ENCODE results near the gene KRTAP5-10. TPM values are rescaled to one million over a fixed set of nuclear protein-coding genes. Genes with fewer than 3 reads are reported as not detected.
"Not testable (repeated sequence)": the region's sequence is repeated elsewhere in the genome, so short reads cannot be mapped to it uniquely, and the experiment has no call there.

KRTAP5-10 gene
- total and polyA plus RNA-seq, 5 experiments from 2014 or later, result not detected

- H3K27me3 Mint-ChIP-seq, result peaks cover 34 to 60% (median 35%) of the 10 kb centered on the region in 5 donors
- H3K9me3 Mint-ChIP-seq, ATAC-seq, POLR2A ChIA-PET, H3K36me3 Mint-ChIP-seq, H3K4me1 Mint-ChIP-seq, H3K27ac Mint-ChIP-seq, DNase-seq, H3K4me3 Mint-ChIP-seq: not testable (repeated sequence)
These were observed 1.6 kb downstream of the KRTAP5-10 start for GRCh38 chr11:71566626-71567599.

GRCh38 chr11:71567633-71568032 is 2.3 kb downstream of the KRTAP5-10 start:
- ATAC-seq, H3K4me1 Mint-ChIP-seq, H3K4me3 Mint-ChIP-seq, POLR2A ChIA-PET, H3K27ac Mint-ChIP-seq, H3K36me3 Mint-ChIP-seq, DNase-seq, H3K9me3 Mint-ChIP-seq: not testable (repeated sequence)
- H3K27me3 Mint-ChIP-seq, result peaks cover 34 to 57% (median 35%) of the 10 kb centered on the region in 5 donors

- no peak for DNase-seq
- peaks cover 24 to 45% (median 27%) of the 10 kb centered on the region in 5 donors for H3K27me3 Mint-ChIP-seq
- H3K27ac Mint-ChIP-seq, result no peak overlapping the region
- peaks cover 0 to under 1% (median 0%) of the 10 kb centered on the region in 4 donors for H3K4me1 Mint-ChIP-seq
- H3K4me3 Mint-ChIP-seq, result no peak overlapping the region
- H3K36me3 Mint-ChIP-seq, result no peaks in the 10 kb centered on the region
- POLR2A ChIA-PET, result no interaction called here
- H3K9me3 Mint-ChIP-seq, result no peaks in the 10 kb centered on the region
- ATAC-seq, result no peak
These were observed 3.5 kb downstream of the KRTAP5-10 start for GRCh38 chr11:71568704-71569349.

GRCh38 chr11:71571101-71571850 is 5.9 kb downstream of the KRTAP5-10 start:
- H3K4me3 Mint-ChIP-seq, H3K9me3 Mint-ChIP-seq, H3K4me1 Mint-ChIP-seq, POLR2A ChIA-PET, ATAC-seq, H3K27ac Mint-ChIP-seq, H3K36me3 Mint-ChIP-seq, DNase-seq: not testable (repeated sequence)
- H3K27me3 Mint-ChIP-seq, result peaks cover 13 to 26% (median 15%) of the 10 kb centered on the region in 5 donors

- H3K27ac Mint-ChIP-seq, result no peak overlapping the region
- no peak overlapping the region for H3K4me3 Mint-ChIP-seq
- POLR2A ChIA-PET, result no interaction called here
- H3K36me3 Mint-ChIP-seq, result no peaks in the 10 kb centered on the region
- peaks cover 6 to 13% (median 8%) of the 10 kb centered on the region in 5 donors for H3K27me3 Mint-ChIP-seq
- no peaks in the 10 kb centered on the region for H3K4me1 Mint-ChIP-seq
- ATAC-seq, result no peak
- no peak for DNase-seq
- H3K9me3 Mint-ChIP-seq, result no peaks in the 10 kb centered on the region
These were observed 7.4 kb downstream of the KRTAP5-10 start for GRCh38 chr11:71572811-71573210.

GRCh38 chr11:71574418-71574817 is 9.1 kb downstream of the KRTAP5-10 start:
- Mint-ChIP-seq H3K27me3 (peaks cover 6 to 15% (median 9%) of the 10 kb centered on the region in 5 donors), H3K27ac (no peak overlapping the region), H3K4me3 (no peak overlapping the region), H3K4me1 (no peaks in the 10 kb centered on the region), H3K36me3 (no peaks in the 10 kb centered on the region), H3K9me3 (no peaks in the 10 kb centered on the region)
- DNase-seq (no peak), ATAC-seq (no peak)
- POLR2A ChIA-PET, result no interaction called here

GRCh38 chr11:71575723-71576424 is 10.5 kb downstream of the KRTAP5-10 start:
- peaks cover under 1 to 20% (median 7%) of the 10 kb centered on the region in 5 donors for H3K27me3 Mint-ChIP-seq
- no peaks in the 10 kb centered on the region for H3K9me3 Mint-ChIP-seq
- no peak for ATAC-seq
- DNase-seq, result no peak
- peaks cover 0 to 3% (median 2%) of the 10 kb centered on the region in 4 donors for H3K4me1 Mint-ChIP-seq
- POLR2A ChIA-PET, result no interaction called here
- no peak overlapping the region for H3K4me3 Mint-ChIP-seq
- no peaks in the 10 kb centered on the region for H3K36me3 Mint-ChIP-seq
- H3K27ac Mint-ChIP-seq, result peak overlapping the region in 1 of 10 donors; percentile 17

- ATAC-seq, H3K27ac Mint-ChIP-seq, H3K4me1 Mint-ChIP-seq, H3K36me3 Mint-ChIP-seq, POLR2A ChIA-PET, H3K4me3 Mint-ChIP-seq, H3K9me3 Mint-ChIP-seq, DNase-seq: not testable (repeated sequence)
- peaks cover 9 to 22% (median 13%) of the 10 kb centered on the region in 5 donors for H3K27me3 Mint-ChIP-seq
These were observed 11.5 kb downstream of the KRTAP5-10 start for GRCh38 chr11:71576688-71577465.

- ATAC-seq (no peak), DNase-seq (no peak)
- POLR2A ChIA-PET, result no interaction called here
- Mint-ChIP-seq H3K4me1 (peaks cover 0 to 3% (median 3%) of the 10 kb centered on the region in 4 donors), H3K27ac (no peak overlapping the region), H3K27me3 (peaks cover 8 to 25% (median 13%) of the 10 kb centered on the region in 5 donors), H3K36me3 (no peaks in the 10 kb centered on the region), H3K9me3 (no peaks in the 10 kb centered on the region), H3K4me3 (no peak overlapping the region)
These were observed 12.2 kb downstream of the KRTAP5-10 start for GRCh38 chr11:71577469-71578004.

- H3K9me3 Mint-ChIP-seq, H3K4me1 Mint-ChIP-seq, ATAC-seq, H3K36me3 Mint-ChIP-seq, POLR2A ChIA-PET, DNase-seq, H3K27ac Mint-ChIP-seq, H3K4me3 Mint-ChIP-seq: not testable (repeated sequence)
- H3K27me3 Mint-ChIP-seq, result peaks cover 9 to 35% (median 17%) of the 10 kb centered on the region in 5 donors
These were observed 14.2 kb downstream of the KRTAP5-10 start for GRCh38 chr11:71579513-71579912.
